ENCODE measurements around the gene CDK6.

GRCh38 chr7:92680442-92680841, 155.9 kb downstream of the CDK6 start:
- TF ChIP-seq CTCF (IDR thresholded peaks at IDR 0.05 in 2 of 3, conservative IDR thresholded peaks at IDR 0.05 in 1 of 3; ENCODE audit: borderline replicate concordance in 1 of 3, insufficient read depth in 1 of 3, low read depth in 2 of 3, low read length in 2 of 3), result no peak
- no peak for TF ChIP-seq EZH2 (IDR thresholded peaks at IDR 0.05)
- TF ChIP-seq RAD21 (IDR thresholded peaks at IDR 0.05; ENCODE audit: low read depth), result no peak
- TF ChIP-seq ATF3 (IDR thresholded peaks at IDR 0.05), result no peak
- TF ChIP-seq EGR1 (IDR thresholded peaks at IDR 0.05; ENCODE audit: low read depth), result no peak
- TF ChIP-seq SIN3A (IDR thresholded peaks at IDR 0.05; ENCODE audit: low read depth), result no peak
- TF ChIP-seq YY1 (IDR thresholded peaks at IDR 0.05; ENCODE audit: extremely low read depth, insufficient replicate concordance, low read depth, low read length), result no peak
- TF ChIP-seq POLR2A (IDR thresholded peaks at IDR 0.05; ENCODE audit: borderline replicate concordance, extremely low read depth, insufficient read depth, insufficient read length), result no peak
- no peak for TF ChIP-seq CBX3 (IDR thresholded peaks at IDR 0.05; ENCODE audit: low read depth)
- TF ChIP-seq REST (IDR thresholded peaks at IDR 0.05; ENCODE audit: low read depth), result no peak
- TF ChIP-seq POLR2AphosphoS5 (IDR thresholded peaks at IDR 0.05; ENCODE audit: low read depth, low read length), result no peak
- no peak for TF ChIP-seq ZNF274 (IDR thresholded peaks at IDR 0.05; ENCODE audit: low read depth, low read length)
- TF ChIP-seq MAX (IDR thresholded peaks at IDR 0.05), result no peak
- no peak for TF ChIP-seq FOSL1 (IDR thresholded peaks at IDR 0.05; ENCODE audit: low read depth)

Data from HCT116 (cell line).